Osteoblast (primary cell): ENCODE results near the gene MLPH. TPM values are rescaled to one million over a fixed set of nuclear protein-coding genes. Genes with fewer than 3 reads are reported as not detected.

Experiments
- DNase-seq: peaks from one replicate; pipeline ENCODE4 v3.0.0; 2011; ENCODE audit warnings: low spot score, mixed read lengths; ENCODE audit not compliant: insufficient read length; ENCODE audit errors: missing footprints
- H2AFZ ChIP-seq: 2 replicates; pipeline ENCODE4 v1.6.0; 2011; ENCODE audit warnings: mild to moderate bottlenecking, low read length
- H3K27ac ChIP-seq: 2 replicates; pipeline ENCODE4 v1.5.1; 2011; ENCODE audit warnings: mild to moderate bottlenecking, low read depth, low read length, moderate library complexity
- H3K27me3 ChIP-seq: 2 replicates; pipeline ENCODE4 v1.6.0; 2012; ENCODE audit warnings: mild to moderate bottlenecking, control low read depth, inconsistent platforms, low read length, moderate library complexity; ENCODE audit not compliant: insufficient read depth
- H3K36me3 ChIP-seq: 2 replicates; pipeline ENCODE4 v1.5.1; 2011; ENCODE audit warnings: mild to moderate bottlenecking, low read length, control low read depth, moderate library complexity; ENCODE audit not compliant: insufficient read depth
- H3K4me1 ChIP-seq: 2 replicates; pipeline ENCODE4 v1.5.1; 2011; ENCODE audit warnings: mild to moderate bottlenecking, low read length, control low read depth, moderate library complexity; ENCODE audit not compliant: insufficient read depth
- H3K4me2 ChIP-seq: 2 replicates; pipeline ENCODE4 v1.6.0; 2011; ENCODE audit warnings: mild to moderate bottlenecking, low read length; ENCODE audit not compliant: insufficient read depth
- H3K4me3 ChIP-seq: fragments of 200-600 bp; sonication (generic); 3 replicates; pipeline ENCODE4 v1.5.1; 2012; ENCODE audit warnings: mild to moderate bottlenecking, low read length, inconsistent platforms; ENCODE audit not compliant: insufficient read depth
- H3K79me2 ChIP-seq: 2 replicates; pipeline ENCODE4 v1.6.0; 2012; ENCODE audit warnings: mild to moderate bottlenecking, low read length, control low read depth, inconsistent platforms; ENCODE audit not compliant: insufficient read depth
- H3K9me3 ChIP-seq: 2 replicates; pipeline ENCODE4 v1.5.1; 2011; ENCODE audit warnings: low read depth, low read length, control low read depth
- H4K20me1 ChIP-seq: 2 replicates; pipeline ENCODE4 v1.6.0; 2012; ENCODE audit warnings: mild to moderate bottlenecking, low read length, control low read depth; ENCODE audit not compliant: insufficient read depth
- CTCF ChIP-seq: IDR thresholded peaks from 2 replicates; pipeline ENCODE4 v1.5.1; 2011; ENCODE audit warnings: mild to moderate bottlenecking, low read depth, low read length, moderate library complexity; ENCODE audit errors: extremely low read depth
- total RNA-seq: library from RNA; depleted of rRNA; stranded (reverse); fragments of >200 nt; gene quantifications from 2 replicates; pipeline ENCODE4 v1.2.3, GENCODE V29; 2012

Gene MLPH
- total RNA-seq, 1 donor = 25.7 TPM

DNA sequence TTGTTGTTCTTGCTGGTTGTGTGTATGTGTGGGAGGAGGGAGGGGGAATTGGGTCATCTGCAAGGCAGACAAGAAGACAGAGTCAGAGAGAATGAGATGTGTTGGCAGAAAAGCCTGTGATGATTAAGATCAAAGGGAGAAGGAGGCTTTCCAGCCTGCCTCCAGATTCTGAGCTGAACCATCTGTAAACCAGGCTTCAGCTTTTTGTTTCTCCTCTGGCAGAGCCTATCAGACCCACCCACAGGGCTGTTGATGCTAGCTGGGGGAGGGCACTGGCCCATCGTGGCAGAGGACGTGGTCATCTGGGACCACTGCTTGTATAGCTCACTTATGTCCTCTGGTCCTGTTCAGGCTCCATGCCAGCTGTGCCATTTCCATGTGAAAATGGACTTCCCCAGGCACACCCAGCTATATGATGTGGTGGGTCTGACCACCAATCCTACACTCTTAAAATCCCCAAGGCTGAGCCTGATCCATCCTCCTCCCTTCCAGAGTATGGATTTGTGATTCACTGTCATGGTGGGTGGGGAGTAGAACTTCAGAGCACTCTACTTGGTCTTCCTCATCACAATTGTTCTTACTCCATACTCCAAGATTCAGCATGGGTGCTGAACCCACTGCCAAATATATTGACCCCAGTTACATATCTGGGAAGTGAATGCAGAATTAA is 45.3 kb upstream of the MLPH start:
- no peak for TF ChIP-seq CTCF
- H3K79me2 ChIP-seq = no peaks in the 10 kb centered on the region
- H3K4me2 ChIP-seq = peak overlapping the region; percentile 68
- no peaks in the 10 kb centered on the region for H4K20me1 ChIP-seq
- peaks cover 29% of the 10 kb centered on the region for H3K4me1 ChIP-seq
- H3K27ac ChIP-seq = peak overlapping the region; percentile 93
- DNase-seq = peak; percentile 93
- no peaks in the 10 kb centered on the region for H3K36me3 ChIP-seq
- no peak overlapping the region for H3K4me3 ChIP-seq
- peak overlapping the region; percentile 25 for H2AFZ ChIP-seq
- H3K9me3 ChIP-seq = no peaks in the 10 kb centered on the region
- H3K27me3 ChIP-seq = no peaks in the 10 kb centered on the region

DNA sequence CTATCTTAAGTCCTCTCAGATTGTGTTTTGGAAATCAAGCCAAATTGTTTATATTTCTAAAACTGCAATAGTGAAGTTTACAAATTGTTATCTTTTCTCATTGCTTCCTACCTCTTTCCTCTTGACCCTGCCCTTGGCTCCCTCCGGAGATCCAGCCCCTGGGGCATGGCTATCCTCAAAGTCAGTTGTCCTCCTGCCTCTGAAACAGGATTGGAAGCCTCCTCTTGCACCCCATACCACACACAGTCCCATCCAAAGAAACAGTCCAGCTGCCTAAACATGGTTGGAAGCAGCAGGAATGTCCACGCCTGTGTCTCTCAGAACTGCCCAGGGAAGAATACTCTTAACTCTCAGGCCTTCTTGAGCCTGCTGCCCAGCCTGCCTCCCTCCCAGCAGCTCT is 43.0 kb upstream of the MLPH start:
- H2AFZ ChIP-seq = no peak overlapping the region
- H3K27ac ChIP-seq = no peak overlapping the region
- no peak for DNase-seq
- no peaks in the 10 kb centered on the region for H4K20me1 ChIP-seq
- TF ChIP-seq CTCF = no peak
- H3K27me3 ChIP-seq = no peaks in the 10 kb centered on the region
- H3K4me3 ChIP-seq = no peak overlapping the region
- no peak overlapping the region for H3K4me2 ChIP-seq
- no peaks in the 10 kb centered on the region for H3K36me3 ChIP-seq
- peaks cover 22% of the 10 kb centered on the region for H3K4me1 ChIP-seq
- H3K79me2 ChIP-seq = no peaks in the 10 kb centered on the region
- H3K9me3 ChIP-seq = no peaks in the 10 kb centered on the region

DNA sequence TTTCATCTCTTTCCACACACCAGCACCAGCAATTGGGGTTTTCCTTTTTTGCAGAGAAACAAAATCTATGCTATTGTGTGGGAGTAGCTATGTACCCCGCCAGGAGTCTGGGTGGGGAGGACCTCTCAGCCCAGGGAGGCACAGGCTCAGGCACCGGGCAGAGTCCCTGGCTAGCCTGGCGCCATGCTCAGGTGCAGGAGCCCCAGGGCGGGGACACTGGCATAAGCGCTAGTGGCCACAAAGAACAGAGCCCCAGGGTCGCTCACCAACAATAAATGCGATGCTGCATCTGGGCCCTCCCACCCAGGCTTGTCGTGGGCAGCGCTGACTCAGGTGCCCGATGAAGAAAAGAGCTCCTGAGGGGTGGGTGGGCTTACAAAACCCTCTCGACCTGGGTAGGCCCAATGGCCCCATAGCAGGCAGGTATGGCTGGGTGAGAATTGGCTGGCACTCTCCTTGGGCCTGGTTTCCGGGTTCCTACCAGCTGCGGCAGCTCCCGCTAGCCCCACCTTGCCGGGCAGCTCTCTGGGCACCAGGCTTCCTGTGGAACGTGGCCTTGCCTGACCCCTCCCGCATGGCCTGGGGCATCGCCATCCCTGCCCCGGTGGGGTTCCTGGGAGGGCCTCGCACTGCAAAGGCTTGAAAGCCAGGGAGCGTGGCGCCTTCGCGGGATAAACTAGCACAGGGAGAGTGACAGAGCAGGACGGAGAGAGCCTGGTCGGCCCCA is 41.3 kb upstream of the MLPH start:
- H3K79me2 ChIP-seq = no peaks in the 10 kb centered on the region
- H3K27ac ChIP-seq = no peak overlapping the region
- H4K20me1 ChIP-seq = no peaks in the 10 kb centered on the region
- H3K4me1 ChIP-seq = peaks cover 26% of the 10 kb centered on the region
- TF ChIP-seq CTCF = no peak
- no peaks in the 10 kb centered on the region for H3K9me3 ChIP-seq
- H3K27me3 ChIP-seq = no peaks in the 10 kb centered on the region
- DNase-seq = no peak
- H3K36me3 ChIP-seq = no peaks in the 10 kb centered on the region
- H2AFZ ChIP-seq = no peak overlapping the region
- H3K4me2 ChIP-seq = no peak overlapping the region
- no peak overlapping the region for H3K4me3 ChIP-seq

DNA sequence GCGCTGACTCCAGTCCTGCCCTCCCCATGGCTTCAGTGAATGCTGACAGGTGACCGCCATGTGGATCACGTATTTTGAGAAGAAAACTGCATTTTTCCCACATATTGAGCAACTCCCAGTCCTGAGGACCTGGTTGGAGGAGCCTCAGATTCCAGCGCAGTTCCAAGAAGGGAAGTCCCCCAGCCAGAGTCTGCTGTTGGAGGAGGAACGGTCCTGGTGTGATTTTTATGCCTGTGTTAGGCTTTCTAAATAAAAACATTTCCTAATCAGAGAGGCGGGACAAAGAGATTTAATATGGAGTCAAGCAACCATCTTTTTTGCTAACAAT is 40.7 kb upstream of the MLPH start:
- no peak overlapping the region for H3K27ac ChIP-seq
- peaks cover 24% of the 10 kb centered on the region for H3K4me1 ChIP-seq
- no peak overlapping the region for H3K4me3 ChIP-seq
- DNase-seq = no peak
- no peaks in the 10 kb centered on the region for H3K27me3 ChIP-seq
- no peak for TF ChIP-seq CTCF
- no peak overlapping the region for H2AFZ ChIP-seq
- no peaks in the 10 kb centered on the region for H4K20me1 ChIP-seq
- H3K79me2 ChIP-seq = no peaks in the 10 kb centered on the region
- H3K36me3 ChIP-seq = no peaks in the 10 kb centered on the region
- H3K4me2 ChIP-seq = no peak overlapping the region
- H3K9me3 ChIP-seq = no peaks in the 10 kb centered on the region
